ENCODE results near the gene POT1. TPM values are rescaled to one million over a fixed set of nuclear protein-coding genes. Genes with fewer than 3 reads are reported as not detected.
"Not testable (repeated sequence)": the region's sequence is repeated elsewhere in the genome, so short reads cannot be mapped to it uniquely, and the experiment has no call there.

The POT1 gene
- total and polyA plus RNA-seq, 2 of the 8 experiments (the other 6 are each of a cell fraction or from before 2014, with no cell fraction given), result 13.1 to 22.8 TPM

GRCh38 chr7:124929467-124930172 lies at the start of gene POT1 (continued):
- TF ChIP-seq JUND (IDR thresholded peaks at IDR 0.05; ENCODE audit: low read length) (peak; percentile 78; the same call in 1 of the 2 replicates), POU5F1 (IDR thresholded peaks at IDR 0.05; ENCODE audit: low read depth, low read length) (no peak), BRCA1 (IDR thresholded peaks at IDR 0.05; ENCODE audit: low read depth, low read length) (peak; percentile 33; the same call in 1 of the 2 replicates), MAX (IDR thresholded peaks at IDR 0.05) (peak; percentile 70; the same call in 1 of the 2 replicates), KDM1A (IDR thresholded peaks at IDR 0.05; ENCODE audit: borderline replicate concordance, low read length) (peak; percentile 95; the same call in 1 of the 2 replicates), EZH2 (IDR thresholded peaks at IDR 0.05; ENCODE audit: low read depth, low read length, severe bottlenecking) (no peak), SP1 (IDR thresholded peaks at IDR 0.05; ENCODE audit: low read depth, low read length) (peak; percentile 33; the same call in 1 of the 2 replicates), GTF2F1 (IDR thresholded peaks at IDR 0.05; ENCODE audit: borderline replicate concordance, low read depth, low read length) (no peak), EGR1 (IDR thresholded peaks at IDR 0.05; ENCODE audit: borderline replicate concordance, low read depth, low read length) (no peak), CREB1 (IDR thresholded peaks at IDR 0.05) (peak; percentile 98), ZNF274 (IDR thresholded peaks at IDR 0.05; ENCODE audit: borderline replicate concordance, extremely low read depth, low read length) (no peak)
- TF ChIP-seq, protein P1, sequence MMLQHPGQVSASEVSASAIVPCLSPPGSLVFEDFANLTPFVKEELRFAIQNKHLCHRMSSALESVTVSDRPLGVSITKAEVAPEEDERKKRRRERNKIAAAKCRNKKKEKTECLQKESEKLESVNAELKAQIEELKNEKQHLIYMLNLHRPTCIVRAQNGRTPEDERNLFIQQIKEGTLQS (IDR thresholded peaks at IDR 0.05; ENCODE audit: insufficient read depth, low read depth, low read length), result no peak

GRCh38 chr7:124975131-124975530 lies 45.5 kb upstream of the POT1 start:
- H3K23me2 ChIP-seq (ENCODE audit: low read depth, low read length); H4K5ac ChIP-seq (ENCODE audit: insufficient read length, low read depth, low read length); H3K79me1 ChIP-seq (ENCODE audit: low read depth, low read length); H3K18ac ChIP-seq (ENCODE audit: extremely low read depth, low read length); H3K4me2 ChIP-seq (ENCODE audit: insufficient read depth in 1 of 2, low read depth in 2 of 2, low read length in 2 of 2); H4K91ac ChIP-seq (replicated peaks; ENCODE audit: insufficient read length, low read length); H2AFZ ChIP-seq (ENCODE audit: low read length); H3K56ac ChIP-seq (replicated peaks; ENCODE audit: insufficient read length, low read depth, low read length); H3K27me3 ChIP-seq (replicated peaks in 1 of 4; ENCODE audit: control insufficient read depth in 3 of 4, extremely low read depth in 1 of 4, insufficient read depth in 3 of 4, low read length in 3 of 4); FAIRE-seq; H2BK120ac ChIP-seq (replicated peaks; ENCODE audit: low read depth, low read length); H4K8ac ChIP-seq (ENCODE audit: extremely low read depth, insufficient read depth, low read length); H2BK20ac ChIP-seq (ENCODE audit: low read length); H3K27ac ChIP-seq (ENCODE audit: low read depth, low read length); H3K9ac ChIP-seq (replicated peaks in 1 of 4; ENCODE audit: extremely low read depth in 1 of 4, low read depth in 3 of 4, low read length in 3 of 4); H3K4ac ChIP-seq (replicated peaks; ENCODE audit: insufficient read length, low read depth, low read length); H3K23ac ChIP-seq (ENCODE audit: insufficient read length); POLR2A ChIA-PET (ENCODE audit: partially characterized antibody); H2AK5ac ChIP-seq (ENCODE audit: low read depth, low read length); H3K14ac ChIP-seq (ENCODE audit: insufficient read length); H3K79me2 ChIP-seq (ENCODE audit: control insufficient read depth in 1 of 2, insufficient read depth in 2 of 2, low read length in 2 of 2); H2BK5ac ChIP-seq (ENCODE audit: low read depth, low read length); H2BK12ac ChIP-seq (ENCODE audit: low read depth, low read length); CTCF ChIA-PET (ENCODE audit: partially characterized antibody); H2BK15ac ChIP-seq (ENCODE audit: low read length); DNase-seq (ENCODE audit: low read depth in 1 of 2, low spot score in 2 of 2); H3K4me1 ChIP-seq (replicated peaks in 1 of 4; ENCODE audit: control insufficient read depth in 3 of 4, insufficient read depth in 4 of 4, low read length in 3 of 4); H3K4me3 ChIP-seq (ENCODE audit: extremely low read depth in 1 of 4, insufficient read depth in 2 of 4, low read depth in 3 of 4, low read length in 4 of 4); H4K20me1 ChIP-seq (replicated peaks in 1 of 2; ENCODE audit: control insufficient read depth in 1 of 2, insufficient read depth in 2 of 2, low read length in 2 of 2); H3K9me3 ChIP-seq (ENCODE audit: insufficient read depth in 2 of 2, low read depth in 1 of 2, low read length in 1 of 2); H3K36me3 ChIP-seq (ENCODE audit: control insufficient read depth in 2 of 4, insufficient read depth in 4 of 4, low read length in 3 of 4): not testable (repeated sequence)
- 70% methylated on average over 3 of the region's 3 CpGs; no CpG with 5 or more reads in 1 of the 2 experiments for WGBS, 2 experiments (ENCODE audit: extremely low coverage in 1 of 2, insufficient coverage in 1 of 2, insufficient read length in 1 of 2, insufficient replicate concordance in 2 of 2, low coverage in 1 of 2, low lambda C conversion rate in 2 of 2, missing lambda C conversion rate in 1 of 2)
